OCI-LY1 (cell line): ENCODE data around the gene CD302.
"Not testable (repeated sequence)": the region's sequence is repeated elsewhere in the genome, so short reads cannot be mapped to it uniquely, and the experiment has no call there.

Source experiments
- H2AFZ ChIP-seq: fragments of 200-600 bp; sonication (generic), shearing (Covaris generic); 2 replicates; pipeline ENCODE4 v1.6.0; 2014; ENCODE audit warnings: antibody characterized with exemption, mild to moderate bottlenecking, low read length
- H3F3A ChIP-seq: fragments of 200-600 bp; sonication (generic), shearing (Covaris generic); 2 replicates; pipeline ENCODE4 v1.6.0; 2014; ENCODE audit warnings: mild to moderate bottlenecking, antibody characterized with exemption, low read length, moderate library complexity; ENCODE audit not compliant: insufficient read depth
- H3K27ac ChIP-seq: fragments of 200-600 bp; sonication (generic); 2 replicates; pipeline ENCODE4 v1.5.1; 2014; ENCODE audit warnings: low read length, mixed run types, mild to moderate bottlenecking, low read depth; ENCODE audit not compliant: poor library complexity, severe bottlenecking
- H3K27me3 ChIP-seq: fragments of 200-600 bp; sonication (generic); 2 replicates; pipeline ENCODE4 v1.6.0; 2014; ENCODE audit warnings: antibody characterized with exemption, mild to moderate bottlenecking, low read length, moderate library complexity; ENCODE audit not compliant: insufficient read depth
- H3K36me3 ChIP-seq: fragments of 200-600 bp; sonication (generic); 2 replicates; pipeline ENCODE4 v1.6.1; 2014; ENCODE audit warnings: mild to moderate bottlenecking, antibody characterized with exemption, low read length, moderate library complexity, mixed read lengths; ENCODE audit not compliant: insufficient read depth
- H3K4me1 ChIP-seq: fragments of 200-600 bp; sonication (generic); 2 replicates; pipeline ENCODE4 v1.5.1; 2014; ENCODE audit warnings: mild to moderate bottlenecking, low read length, moderate library complexity; ENCODE audit not compliant: insufficient read depth, severe bottlenecking
- H3K4me2 ChIP-seq: fragments of 200-600 bp; sonication (generic), shearing (Covaris generic); 2 replicates; pipeline ENCODE4 v1.6.1; 2014; ENCODE audit warnings: low read length
- H3K4me3 ChIP-seq: fragments of 200-600 bp; sonication (generic); 2 replicates; pipeline ENCODE4 v1.5.1; 2014; ENCODE audit warnings: low read length, low read depth, mild to moderate bottlenecking, mixed read lengths; ENCODE audit not compliant: poor library complexity, severe bottlenecking
- H3K79me2 ChIP-seq: fragments of 200-600 bp; shearing (Covaris generic); 2 replicates; pipeline ENCODE4 v1.6.1; 2016; ENCODE audit warnings: mixed run types, low read length, mixed read lengths; ENCODE audit not compliant: insufficient read depth
- H3K9ac ChIP-seq: fragments of 200-600 bp; sonication (generic), shearing (Covaris generic); 2 replicates; pipeline ENCODE4 v1.6.1; 2014; ENCODE audit warnings: mild to moderate bottlenecking, low read length, mixed read lengths
- H3K9me2 ChIP-seq: fragments of 200-600 bp; sonication (generic), shearing (Covaris generic); 2 replicates; pipeline ENCODE4 v1.6.1; 2014; ENCODE audit warnings: low read depth, mild to moderate bottlenecking, low read length, mixed read lengths
- H3K9me3 ChIP-seq: fragments of 200-600 bp; shearing (Covaris generic); 2 replicates; pipeline ENCODE4 v1.6.1; 2014; ENCODE audit warnings: low read length, mixed read lengths
- H4K20me1 ChIP-seq: fragments of 200-600 bp; sonication (generic), shearing (Covaris generic); 2 replicates; pipeline ENCODE4 v1.6.0; 2016; ENCODE audit warnings: mild to moderate bottlenecking, low read length; ENCODE audit not compliant: insufficient read depth
- CTCF ChIP-seq: fragments of 200-600 bp; sonication (generic), shearing (Covaris generic); IDR thresholded peaks from 2 replicates; pipeline ENCODE4 v1.5.1; 2017; ENCODE audit warnings: mild to moderate bottlenecking, antibody characterized with exemption, low read length, moderate library complexity, mixed read lengths
- EZH2 ChIP-seq: fragments of 200-600 bp; sonication (generic), shearing (Covaris generic); IDR thresholded peaks from 2 replicates; pipeline ENCODE4 v1.8.0; 2017; ENCODE audit warnings: borderline replicate concordance, mixed run types, mild to moderate bottlenecking, antibody characterized with exemption, low read length, moderate library complexity, mixed read lengths

The CD302 gene

DNA sequence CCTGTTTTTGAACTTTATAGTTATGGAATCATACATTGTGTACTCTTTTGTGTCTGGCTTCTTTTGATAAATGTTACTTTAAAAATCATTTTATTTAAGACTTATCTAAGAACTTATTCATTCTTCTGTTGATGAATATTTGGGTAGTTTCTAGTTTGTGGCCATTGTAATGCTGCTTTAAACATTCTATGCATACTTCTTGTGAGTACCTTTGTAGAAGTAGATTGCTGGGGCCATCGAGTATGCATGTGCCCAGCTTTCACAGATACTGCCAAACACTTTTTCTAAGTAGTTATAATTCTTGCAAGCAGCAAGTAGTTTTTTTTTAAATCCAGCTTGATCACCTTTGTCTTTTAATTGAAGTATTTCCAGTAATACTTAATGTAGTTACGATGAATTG is 11.1 kb downstream of the CD302 start:
- no peaks in the 10 kb centered on the region for H3F3A ChIP-seq
- H3K9me2 ChIP-seq: no peaks in the 10 kb centered on the region
- no peaks in the 10 kb centered on the region for H3K27me3 ChIP-seq
- H3K27ac ChIP-seq: no peak overlapping the region
- H3K36me3 ChIP-seq: no peaks in the 10 kb centered on the region
- H3K79me2 ChIP-seq: no peaks in the 10 kb centered on the region
- no peak for TF ChIP-seq CTCF
- no peak for TF ChIP-seq EZH2
- no peak overlapping the region for H3K9ac ChIP-seq
- no peak overlapping the region for H2AFZ ChIP-seq
- no peaks in the 10 kb centered on the region for H3K9me3 ChIP-seq
- H3K4me2 ChIP-seq: no peak overlapping the region
- no peak overlapping the region for H3K4me3 ChIP-seq
- H3K4me1 ChIP-seq: no peaks in the 10 kb centered on the region
- H4K20me1 ChIP-seq: no peaks in the 10 kb centered on the region

DNA sequence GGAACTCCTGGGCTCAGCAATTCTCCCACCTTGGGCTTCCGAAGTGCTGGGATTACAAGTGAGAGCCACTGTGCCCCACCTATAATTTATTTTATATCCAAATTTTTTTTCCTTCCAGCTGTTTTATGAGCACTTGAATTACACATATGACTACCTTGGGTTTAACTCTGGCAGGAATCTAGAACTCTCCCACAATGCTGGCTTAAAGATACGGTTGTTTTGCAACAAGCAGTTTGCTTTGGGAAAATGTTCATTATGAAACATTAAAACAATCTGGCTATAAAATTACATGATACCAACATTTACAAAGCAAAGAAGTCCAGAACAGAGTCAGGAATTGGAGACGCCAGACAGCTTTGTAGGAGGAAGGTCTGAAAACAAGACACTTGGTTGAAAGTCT is 12.8 kb downstream of the CD302 start:
- no peaks in the 10 kb centered on the region for H3K9me3 ChIP-seq
- TF ChIP-seq EZH2 (no peak), CTCF (no peak)
- no peak overlapping the region for H3K9ac ChIP-seq
- H3K27me3 ChIP-seq: no peaks in the 10 kb centered on the region
- H2AFZ ChIP-seq: no peak overlapping the region
- H3K4me1 ChIP-seq: peaks cover under 1% of the 10 kb centered on the region
- no peak overlapping the region for H3K4me2 ChIP-seq
- H3K4me3 ChIP-seq: no peak overlapping the region
- H3K27ac ChIP-seq: no peak overlapping the region
- no peaks in the 10 kb centered on the region for H3K36me3 ChIP-seq
- H3F3A ChIP-seq: no peaks in the 10 kb centered on the region
- H3K9me2 ChIP-seq: no peaks in the 10 kb centered on the region
- no peaks in the 10 kb centered on the region for H3K79me2 ChIP-seq
- no peaks in the 10 kb centered on the region for H4K20me1 ChIP-seq

DNA sequence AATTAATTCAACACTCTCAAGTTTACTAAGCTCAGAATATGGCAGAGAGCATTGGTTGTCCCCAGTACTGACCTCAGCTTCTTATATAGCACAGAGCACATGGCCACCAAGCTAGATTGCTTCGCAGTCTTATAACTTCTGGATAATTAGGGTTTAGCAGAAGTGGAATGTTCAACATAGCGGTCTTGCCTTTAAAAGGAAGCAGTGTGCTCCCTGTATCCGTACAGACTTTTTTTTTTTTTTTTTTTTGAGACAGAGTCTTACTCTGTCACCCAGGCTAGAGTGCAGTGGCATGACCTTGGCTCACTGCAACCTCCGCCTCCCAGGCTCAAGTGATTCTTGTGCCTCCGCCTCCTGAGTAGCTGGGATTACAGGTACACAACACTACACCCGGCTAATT is 13.3 kb downstream of the CD302 start:
- H4K20me1 ChIP-seq, H3K27me3 ChIP-seq, H3K9ac ChIP-seq, H3K27ac ChIP-seq, H2AFZ ChIP-seq, H3K79me2 ChIP-seq, H3K36me3 ChIP-seq, H3K4me2 ChIP-seq, H3K4me1 ChIP-seq, H3K9me3 ChIP-seq, H3F3A ChIP-seq, H3K9me2 ChIP-seq, H3K4me3 ChIP-seq: not testable (repeated sequence)

DNA sequence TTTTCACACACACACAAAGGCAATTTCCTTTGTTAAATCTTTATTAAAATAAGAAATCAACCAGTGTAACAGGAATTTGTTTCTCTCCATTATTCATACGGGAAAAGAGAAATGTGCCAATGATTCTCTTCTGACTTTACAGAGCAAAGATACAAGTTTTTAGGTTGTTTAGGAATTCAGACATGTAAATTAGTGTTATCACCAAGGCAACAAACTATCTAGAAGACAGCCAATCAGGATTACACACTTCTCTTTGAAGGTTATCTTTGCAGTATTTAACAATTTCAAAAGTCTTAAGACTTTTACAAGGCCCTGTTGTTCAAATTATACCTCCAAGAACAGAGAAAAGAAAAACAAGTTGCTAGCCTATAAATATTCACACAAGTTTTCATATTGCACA is 14.5 kb downstream of the CD302 start:
- Histone ChIP-seq H3K27ac (no peak overlapping the region), H3K9ac (no peak overlapping the region), H3K27me3 (no peaks in the 10 kb centered on the region), H3K36me3 (no peaks in the 10 kb centered on the region), H3K4me3 (no peak overlapping the region), H2AFZ (no peak overlapping the region), H4K20me1 (no peaks in the 10 kb centered on the region), H3K4me2 (no peak overlapping the region), H3F3A (no peaks in the 10 kb centered on the region), H3K4me1 (peaks cover 12% of the 10 kb centered on the region), H3K79me2 (no peaks in the 10 kb centered on the region), H3K9me2 (no peaks in the 10 kb centered on the region), H3K9me3 (no peaks in the 10 kb centered on the region)
- TF ChIP-seq EZH2 (no peak), CTCF (no peak)
